GM23338 (cell line): Measurements from ENCODE around the gene BDH1. TPM values are rescaled to one million over a fixed set of nuclear protein-coding genes. Genes with fewer than 3 reads are reported as not detected.
A peak's percentile ranks its signal among the peaks of the same experiment; 100 is the strongest.

Experiments used
- ATAC-seq: fragments of 200-7000 bp; cut with Tn5 transposase; 3 replicates; pipeline ENCODE4 v1.9.1; 2020
- DNase-seq: peaks from one replicate; pipeline ENCODE4 v3.0.0-alpha.2; 2015; ENCODE audit warnings: low spot score
- H2AFZ ChIP-seq: fragments of 200-600 bp; sonication (generic); 2 replicates; pipeline ENCODE4 v1.8.0; 2016; ENCODE audit warnings: antibody characterized with exemption, mild to moderate bottlenecking, moderate library complexity
- H3F3A ChIP-seq: fragments of 200-600 bp; sonication (generic); replicated peaks from 2 replicates; pipeline ENCODE4 v1.8.0; 2017; ENCODE audit warnings: antibody characterized with exemption, mixed run types, low read depth
- H3K27ac ChIP-seq: fragments of 200-600 bp; sonication (generic); 2 replicates; pipeline ENCODE4 v1.6.1; 2016; ENCODE audit warnings: low read depth
- H3K27me3 ChIP-seq: fragments of 200-600 bp; sonication (generic); 2 replicates; pipeline ENCODE4 v1.8.0; 2016; ENCODE audit warnings: mild to moderate bottlenecking, mixed run types, moderate library complexity; ENCODE audit not compliant: insufficient read depth
- H3K36me3 ChIP-seq: fragments of 200-600 bp; sonication (generic); 2 replicates; pipeline ENCODE4 v1.8.0; 2016; ENCODE audit warnings: mild to moderate bottlenecking; ENCODE audit not compliant: insufficient read depth
- H3K4me1 ChIP-seq: fragments of 200-600 bp; sonication (generic); 2 replicates; pipeline ENCODE4 v1.8.0; 2016; ENCODE audit warnings: mild to moderate bottlenecking, moderate library complexity; ENCODE audit not compliant: insufficient read depth
- H3K4me2 ChIP-seq: fragments of 200-600 bp; sonication (generic); 2 replicates; pipeline ENCODE4 v1.7.1; 2017; ENCODE audit warnings: mixed run types
- H3K4me3 ChIP-seq: fragments of 200-600 bp; sonication (generic); 2 replicates; pipeline ENCODE4 v1.6.1; 2016; ENCODE audit warnings: mixed run types
- H3K79me2 ChIP-seq: fragments of 200-600 bp; sonication (generic); replicated peaks from 2 replicates; pipeline ENCODE4 v1.8.0; 2017; ENCODE audit warnings: mild to moderate bottlenecking; ENCODE audit not compliant: insufficient read depth
- H3K9me2 ChIP-seq: fragments of 200-600 bp; sonication (generic); 2 replicates; pipeline ENCODE4 v1.8.0; 2017; ENCODE audit not compliant: insufficient read depth
- H4K20me1 ChIP-seq: fragments of 200-600 bp; sonication (generic); replicated peaks from 2 replicates; pipeline ENCODE4 v1.8.0; 2017; ENCODE audit warnings: mild to moderate bottlenecking; ENCODE audit not compliant: insufficient read depth
- H3K27ac Mint-ChIP-seq: 2 replicates; pipeline ENCODE4 v1.8.0; 2020; ENCODE audit warnings: inconsistent platforms, mild to moderate bottlenecking, moderate library complexity, mixed read lengths
- H3K27me3 Mint-ChIP-seq: 3 replicates; pipeline ENCODE4 v1.8.0; 2022; ENCODE audit warnings: low read depth, mild to moderate bottlenecking, moderate library complexity, mixed read lengths, inconsistent platforms; ENCODE audit not compliant: insufficient read depth, poor library complexity
- H3K36me3 Mint-ChIP-seq: 3 replicates; pipeline ENCODE4 v1.8.0; 2021; ENCODE audit warnings: low read depth, mild to moderate bottlenecking, inconsistent platforms, moderate library complexity, mixed read lengths
- H3K4me1 Mint-ChIP-seq: 3 replicates; pipeline ENCODE4 v1.8.0; 2020; ENCODE audit warnings: mild to moderate bottlenecking, inconsistent platforms, mixed read lengths
- H3K4me3 Mint-ChIP-seq: 3 replicates; pipeline ENCODE4 v1.8.0; 2021; ENCODE audit warnings: moderate library complexity, mild to moderate bottlenecking, inconsistent platforms, mixed read lengths
- H3K9me3 Mint-ChIP-seq: 3 replicates; pipeline ENCODE4 v1.8.0; 2020; ENCODE audit warnings: moderate library complexity, mild to moderate bottlenecking, inconsistent platforms, mixed read lengths
- CREB1 ChIP-seq: fragments of 250-450 bp; sonication (Bioruptor Pico); IDR thresholded peaks from 2 replicates; pipeline ENCODE4 v1.5.0; 2020; ENCODE audit warnings: low read depth, mild to moderate bottlenecking, moderate library complexity
- EZH2 ChIP-seq: fragments of 200-600 bp; sonication (generic); IDR thresholded peaks from one replicate; pipeline ENCODE4 v1.8.0; 2017; ENCODE audit warnings: antibody characterized with exemption, mild to moderate bottlenecking, low read depth; ENCODE audit not compliant: unreplicated experiment
- JUNB ChIP-seq: IDR thresholded peaks from one replicate; pipeline ENCODE4 v1.6.1; 2016; ENCODE audit warnings: antibody characterized with exemption; ENCODE audit not compliant: unreplicated experiment
- NANOG ChIP-seq: IDR thresholded peaks from 2 replicates; pipeline ENCODE4 v1.6.1; 2016; ENCODE audit warnings: antibody characterized with exemption, borderline replicate concordance
- POLR2AphosphoS5 ChIP-seq: IDR thresholded peaks from 2 replicates; pipeline ENCODE4 v1.6.1; 2016; ENCODE audit warnings: antibody characterized with exemption, low read depth
- REST ChIP-seq: IDR thresholded peaks from one replicate; pipeline ENCODE4 v1.6.1; 2018; ENCODE audit warnings: antibody characterized with exemption; ENCODE audit not compliant: unreplicated experiment
- STAT1 ChIP-seq: IDR thresholded peaks from one replicate; pipeline ENCODE4 v1.6.1; 2016; ENCODE audit warnings: antibody characterized with exemption; ENCODE audit not compliant: unreplicated experiment
- ZNF114 ChIP-seq: fragments of 250-450 bp; sonication (Bioruptor Pico); IDR thresholded peaks from 2 replicates; pipeline ENCODE4 v1.5.0; 2020; ENCODE audit warnings: mild to moderate bottlenecking, moderate library complexity
- ZNF331 ChIP-seq: fragments of 250-450 bp; sonication (Bioruptor Pico); IDR thresholded peaks from 2 replicates; pipeline ENCODE4 v1.5.0; 2020; ENCODE audit warnings: low read depth, mild to moderate bottlenecking, moderate library complexity
- polyA plus RNA-seq: library from polyadenylated mRNA; unstranded; fragments of >200 nt; fragmentation: Nextera tagmentation; extraction: Ambion mirVana; gene quantifications from 2 replicates; pipeline ENCODE4 v1.2.1, GENCODE V29; 2016
- total RNA-seq: library from RNA; depleted of rRNA; stranded (reverse); fragments of >200 nt; shearing (Covaris generic); gene quantifications from 2 replicates; pipeline ENCODE4 v1.2.3, GENCODE V29; 2014
- TF ChIP-seq, protein P1 (sequence below): fragments of 250-450 bp; sonication (Bioruptor Pico); IDR thresholded peaks from 2 replicates; pipeline ENCODE4 v1.5.0; 2020; ENCODE audit warnings: mild to moderate bottlenecking, moderate library complexity

Gene BDH1
- total and polyA plus RNA-seq, 2 experiments from 2014 or later = 18.1 to 19.3 TPM

- DNase-seq (no peak), ATAC-seq (no peak)
- no peaks in the 10 kb centered on the region for H3K36me3 ChIP-seq
- no peaks in the 10 kb centered on the region for H4K20me1 ChIP-seq
- Mint-ChIP-seq H3K27me3 (peaks cover 3% of the 10 kb centered on the region), H3K4me3 (no peak overlapping the region), H3K36me3 (no peaks in the 10 kb centered on the region), H3K4me1 (peaks cover 9% of the 10 kb centered on the region), H3K9me3 (no peaks in the 10 kb centered on the region), H3K27ac (no peak overlapping the region)
- H3K4me3 ChIP-seq = no peak overlapping the region
- H3K9me2 ChIP-seq = 0 out of 2 replicates have a peak, but pooled peaks cover 2% of the 10 kb centered on the region
- no peak for TF ChIP-seq REST
- no peak for TF ChIP-seq ZNF114 (CRISPR knock-in tag)
- no peak overlapping the region for H2AFZ ChIP-seq
- no peaks in the 10 kb centered on the region for H3K79me2 ChIP-seq
- H3K4me1 ChIP-seq = peaks cover 7% of the 10 kb centered on the region; the same call in 1 of the 2 replicates
- H3K4me2 ChIP-seq = no peak overlapping the region
- H3K27me3 ChIP-seq = no peaks in the 10 kb centered on the region
- no peak overlapping the region for H3K27ac ChIP-seq
- H3F3A ChIP-seq = no peaks in the 10 kb centered on the region
Measured at GRCh38 chr3:197491478-197491877, 64.3 kb downstream of the BDH1 start.

- Mint-ChIP-seq H3K4me3 (no peak overlapping the region), H3K27ac (no peak overlapping the region), H3K27me3 (peaks cover 3% of the 10 kb centered on the region), H3K36me3 (no peaks in the 10 kb centered on the region), H3K4me1 (peaks cover 9% of the 10 kb centered on the region), H3K9me3 (no peaks in the 10 kb centered on the region)
- Histone ChIP-seq H3K4me3 (no peak overlapping the region), H3K4me2 (0 out of 2 replicates have a peak overlapping the region, but pooled peaks have one; percentile 36), H3K27ac (no peak overlapping the region), H3K36me3 (no peaks in the 10 kb centered on the region), H3K27me3 (no peaks in the 10 kb centered on the region), H4K20me1 (no peaks in the 10 kb centered on the region), H3K79me2 (no peaks in the 10 kb centered on the region), H3F3A (no peaks in the 10 kb centered on the region), H2AFZ (peak overlapping the region; percentile 69), H3K9me2 (0 out of 2 replicates have a peak, but pooled peaks cover 2% of the 10 kb centered on the region), H3K4me1 (peaks cover 7% of the 10 kb centered on the region; the same call in 1 of the 2 replicates)
- no peak for DNase-seq
- ATAC-seq = peak; percentile 53
- no peak for TF ChIP-seq NANOG
- no peak for TF ChIP-seq JUNB
- TF ChIP-seq EZH2 = no peak
- no peak for TF ChIP-seq STAT1
- TF ChIP-seq, protein P1, sequence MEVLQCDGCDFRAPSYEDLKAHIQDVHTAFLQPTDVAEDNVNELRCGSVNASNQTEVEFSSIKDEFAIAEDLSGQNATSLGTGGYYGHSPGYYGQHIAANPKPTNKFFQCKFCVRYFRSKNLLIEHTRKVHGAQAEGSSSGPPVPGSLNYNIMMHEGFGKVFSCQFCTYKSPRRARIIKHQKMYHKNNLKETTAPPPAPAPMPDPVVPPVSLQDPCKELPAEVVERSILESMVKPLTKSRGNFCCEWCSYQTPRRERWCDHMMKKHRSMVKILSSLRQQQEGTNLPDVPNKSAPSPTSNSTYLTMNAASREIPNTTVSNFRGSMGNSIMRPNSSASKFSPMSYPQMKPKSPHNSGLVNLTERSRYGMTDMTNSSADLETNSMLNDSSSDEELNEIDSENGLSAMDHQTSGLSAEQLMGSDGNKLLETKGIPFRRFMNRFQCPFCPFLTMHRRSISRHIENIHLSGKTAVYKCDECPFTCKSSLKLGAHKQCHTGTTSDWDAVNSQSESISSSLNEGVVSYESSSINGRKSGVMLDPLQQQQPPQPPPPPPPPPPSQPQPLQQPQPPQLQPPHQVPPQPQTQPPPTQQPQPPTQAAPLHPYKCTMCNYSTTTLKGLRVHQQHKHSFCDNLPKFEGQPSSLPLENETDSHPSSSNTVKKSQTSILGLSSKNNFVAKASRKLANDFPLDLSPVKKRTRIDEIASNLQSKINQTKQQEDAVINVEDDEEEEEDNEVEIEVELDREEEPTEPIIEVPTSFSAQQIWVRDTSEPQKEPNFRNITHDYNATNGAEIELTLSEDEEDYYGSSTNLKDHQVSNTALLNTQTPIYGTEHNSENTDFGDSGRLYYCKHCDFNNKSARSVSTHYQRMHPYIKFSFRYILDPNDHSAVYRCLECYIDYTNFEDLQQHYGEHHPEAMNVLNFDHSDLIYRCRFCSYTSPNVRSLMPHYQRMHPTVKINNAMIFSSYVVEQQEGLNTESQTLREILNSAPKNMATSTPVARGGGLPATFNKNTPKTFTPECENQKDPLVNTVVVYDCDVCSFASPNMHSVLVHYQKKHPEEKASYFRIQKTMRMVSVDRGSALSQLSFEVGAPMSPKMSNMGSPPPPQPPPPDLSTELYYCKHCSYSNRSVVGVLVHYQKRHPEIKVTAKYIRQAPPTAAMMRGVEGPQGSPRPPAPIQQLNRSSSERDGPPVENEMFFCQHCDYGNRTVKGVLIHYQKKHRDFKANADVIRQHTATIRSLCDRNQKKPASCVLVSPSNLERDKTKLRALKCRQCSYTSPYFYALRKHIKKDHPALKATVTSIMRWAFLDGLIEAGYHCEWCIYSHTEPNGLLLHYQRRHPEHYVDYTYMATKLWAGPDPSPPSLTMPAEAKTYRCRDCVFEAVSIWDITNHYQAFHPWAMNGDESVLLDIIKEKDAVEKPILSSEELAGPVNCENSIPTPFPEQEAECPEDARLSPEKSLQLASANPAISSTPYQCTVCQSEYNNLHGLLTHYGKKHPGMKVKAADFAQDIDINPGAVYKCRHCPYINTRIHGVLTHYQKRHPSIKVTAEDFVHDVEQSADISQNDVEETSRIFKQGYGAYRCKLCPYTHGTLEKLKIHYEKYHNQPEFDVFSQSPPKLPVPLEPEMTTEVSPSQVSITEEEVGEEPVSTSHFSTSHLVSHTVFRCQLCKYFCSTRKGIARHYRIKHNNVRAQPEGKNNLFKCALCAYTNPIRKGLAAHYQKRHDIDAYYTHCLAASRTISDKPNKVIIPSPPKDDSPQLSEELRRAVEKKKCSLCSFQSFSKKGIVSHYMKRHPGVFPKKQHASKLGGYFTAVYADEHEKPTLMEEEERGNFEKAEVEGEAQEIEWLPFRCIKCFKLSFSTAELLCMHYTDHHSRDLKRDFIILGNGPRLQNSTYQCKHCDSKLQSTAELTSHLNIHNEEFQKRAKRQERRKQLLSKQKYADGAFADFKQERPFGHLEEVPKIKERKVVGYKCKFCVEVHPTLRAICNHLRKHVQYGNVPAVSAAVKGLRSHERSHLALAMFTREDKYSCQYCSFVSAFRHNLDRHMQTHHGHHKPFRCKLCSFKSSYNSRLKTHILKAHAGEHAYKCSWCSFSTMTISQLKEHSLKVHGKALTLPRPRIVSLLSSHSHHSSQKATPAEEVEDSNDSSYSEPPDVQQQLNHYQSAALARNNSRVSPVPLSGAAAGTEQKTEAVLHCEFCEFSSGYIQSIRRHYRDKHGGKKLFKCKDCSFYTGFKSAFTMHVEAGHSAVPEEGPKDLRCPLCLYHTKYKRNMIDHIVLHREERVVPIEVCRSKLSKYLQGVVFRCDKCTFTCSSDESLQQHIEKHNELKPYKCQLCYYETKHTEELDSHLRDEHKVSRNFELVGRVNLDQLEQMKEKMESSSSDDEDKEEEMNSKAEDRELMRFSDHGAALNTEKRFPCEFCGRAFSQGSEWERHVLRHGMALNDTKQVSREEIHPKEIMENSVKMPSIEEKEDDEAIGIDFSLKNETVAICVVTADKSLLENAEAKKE = no peak
- TF ChIP-seq ZNF331 (CRISPR knock-in tag) = no peak
- TF ChIP-seq POLR2AphosphoS5 = no peak
- no peak for TF ChIP-seq CREB1 (CRISPR knock-in tag)
Measured at GRCh38 chr3:197490098-197491058, 65.4 kb downstream of the BDH1 start.
